GM12878 (cell line): ENCODE data around the gene PTPRD. TPM values are rescaled to one million over a fixed set of nuclear protein-coding genes. Genes with fewer than 3 reads are reported as not detected.

Experiments
- ATAC-seq: fragments of 200-7000 bp; cut with Tn5 transposase; 3 replicates; pipeline ENCODE4 v1.9.1; 2020; ENCODE audit warnings: mild to moderate bottlenecking, moderate library complexity
- BruUV-seq: library from RNA; stranded (reverse); fragments of 400-500 nt; replicated peaks from 2 replicates; lab custom pipeline; 2021; lab: Mats Ljungman, UMichigan
- CTCF ChIA-PET: fragments of 300-600 bp; sonication (Branson Sonifier 250); formaldehyde crosslinking; extraction: SDS; loops from one replicate; lab custom pipeline; 2021; ENCODE audit warnings: inconsistent platforms; lab: Yijun Ruan, JAX
- POLR2A ChIA-PET: fragments of 350-600 bp; formaldehyde crosslinking; extraction: SDS; loops from one replicate; lab custom pipeline; 2021; ENCODE audit warnings: inconsistent platforms; lab: Charles Lee
- RAD21 ChIA-PET: fragments of 300-600 bp; sonication (Branson Sonifier 250); formaldehyde crosslinking; loops from one replicate; lab custom pipeline; 2023; ENCODE audit warnings: antibody characterized with exemption; ENCODE audit not compliant: unreplicated experiment; lab: Charles Lee
- SMC1A ChIA-PET: fragments of 300-600 bp; sonication (Branson Sonifier 250); formaldehyde crosslinking; loops from one replicate; lab custom pipeline; 2023; ENCODE audit not compliant: unreplicated experiment, uncharacterized antibody; lab: Charles Lee
- DNase-seq: peaks from one replicate; pipeline ENCODE4 v3.0.0-alpha.2; 2011; ENCODE audit warnings: low read depth, low spot score
- FAIRE-seq: peaks from 3 replicates; lab custom pipeline; 2011; peaks lifted over from hg19 to GRCh38; lab: Jason Lieb, UNC
- H2AFZ ChIP-seq: 2 replicates; pipeline ENCODE4 v1.6.0; 2011; ENCODE audit warnings: low read depth, low read length, control low read depth; ENCODE audit not compliant: control insufficient read depth
- H3K27ac ChIP-seq: 2 replicates; pipeline ENCODE4 v1.5.1; 2011; ENCODE audit warnings: control low read depth; ENCODE audit not compliant: control insufficient read depth, insufficient read depth
- H3K27me3 ChIP-seq, 2 experiments: replicated peaks in 1 of 2; 2 replicates each; pipeline versions ENCODE4 v1.6.0 to v1.6.1; 2011; ENCODE audit warnings: low read length in 1 of 2; ENCODE audit not compliant: control insufficient read depth in 2 of 2, insufficient read depth in 2 of 2
- H3K36me3 ChIP-seq, 2 experiments: 2 replicates each; pipeline ENCODE4 v1.5.1; 2011; ENCODE audit warnings: low read length in 1 of 2; ENCODE audit not compliant: control insufficient read depth in 2 of 2, insufficient read depth in 2 of 2
- H3K4me1 ChIP-seq: 2 replicates; pipeline ENCODE4 v1.6.1; 2011; ENCODE audit warnings: mild to moderate bottlenecking, low read length, moderate library complexity, mixed read lengths; ENCODE audit not compliant: control insufficient read depth, insufficient read depth
- H3K4me2 ChIP-seq: 2 replicates; pipeline ENCODE4 v1.6.0; 2011; ENCODE audit warnings: control low read depth; ENCODE audit not compliant: control insufficient read depth, insufficient read depth
- H3K4me3 ChIP-seq: fragments of 200-600 bp; sonication (generic); 2 replicates; pipeline ENCODE4 v1.5.1; 2016
- H3K79me2 ChIP-seq: 2 replicates; pipeline ENCODE4 v1.6.0; 2011; ENCODE audit warnings: low read length; ENCODE audit not compliant: control insufficient read depth, insufficient read depth
- H3K9ac ChIP-seq: 2 replicates; pipeline ENCODE4 v1.8.0; 2011; ENCODE audit warnings: low read length, control low read depth, mixed read lengths; ENCODE audit not compliant: control insufficient read depth, insufficient read depth
- H3K9me3 ChIP-seq: replicated peaks from 3 replicates; pipeline ENCODE4 v1.5.1; 2011; ENCODE audit warnings: mild to moderate bottlenecking, low read length; ENCODE audit not compliant: control insufficient read depth, insufficient read depth
- H4K20me1 ChIP-seq: 2 replicates; pipeline ENCODE4 v1.6.0; 2011; ENCODE audit not compliant: control insufficient read depth, insufficient read depth
- BHLHE40 ChIP-seq, 2 experiments: fragments of 450-650 bp in 1 of 2; IDR thresholded peaks; 2 replicates each; pipeline ENCODE4 v1.6.1; 2011 to 2017; ENCODE audit warnings: low read depth in 2 of 2, borderline replicate concordance in 1 of 2, improper control_type of control experiment in 1 of 2, low read length in 1 of 2, mild to moderate bottlenecking in 1 of 2
- CHD2 ChIP-seq: IDR thresholded peaks from 2 replicates; pipeline ENCODE4 v1.6.1; 2011; ENCODE audit warnings: low read depth, low read length, improper control_type of control experiment, borderline replicate concordance
- CTCF ChIP-seq, 3 experiments: IDR thresholded peaks in 2 of 3; conservative IDR thresholded peaks in 1 of 3; 2 replicates each; pipeline ENCODE4 v1.5.1; 2011; ENCODE audit warnings: low read depth in 3 of 3, low read length in 3 of 3, mild to moderate bottlenecking in 3 of 3, control low read depth in 2 of 3, moderate library complexity in 2 of 3, inconsistent platforms in 1 of 3, mixed read lengths in 1 of 3; ENCODE audit not compliant: control insufficient read depth in 2 of 3, insufficient read depth in 1 of 3; ENCODE audit errors: extremely low read depth in 1 of 3
- GATAD2B ChIP-seq: fragments of 450-650 bp; conservative IDR thresholded peaks from 2 replicates; pipeline ENCODE4 v1.6.1; 2017; ENCODE audit warnings: low read depth, mild to moderate bottlenecking, moderate library complexity
- MAX ChIP-seq: IDR thresholded peaks from 2 replicates; pipeline ENCODE4 v1.6.1; 2012; ENCODE audit warnings: low read depth, low read length, improper control_type of control experiment
- POLR2A ChIP-seq: IDR thresholded peaks from 2 replicates; pipeline ENCODE4 v1.6.1; 2011; ENCODE audit warnings: low read depth, mild to moderate bottlenecking, low read length
- RELB ChIP-seq: fragments of 450-650 bp; IDR thresholded peaks from 2 replicates; pipeline ENCODE4 v1.6.1; 2017; ENCODE audit warnings: low read depth, mild to moderate bottlenecking, moderate library complexity
- SKIL ChIP-seq: fragments of 450-650 bp; IDR thresholded peaks from 2 replicates; pipeline ENCODE4 v1.6.1; 2017; ENCODE audit warnings: mild to moderate bottlenecking, low read depth, inconsistent platforms; ENCODE audit not compliant: poor library complexity, severe bottlenecking
- ZNF207 ChIP-seq: fragments of 450-650 bp; IDR thresholded peaks from 2 replicates; pipeline ENCODE4 v1.6.1; 2014; ENCODE audit warnings: antibody characterized with exemption, mild to moderate bottlenecking, borderline replicate concordance
- ZNF384 ChIP-seq: IDR thresholded peaks from 2 replicates; pipeline ENCODE4 v1.6.1; 2012; ENCODE audit warnings: low read depth, mild to moderate bottlenecking, low read length, improper control_type of control experiment, borderline replicate concordance
- WGBS: methylation state at CpG from one replicate; pipeline ENCODE4 v1.1.6; 2016; ENCODE audit warnings: low lambda C conversion rate; ENCODE audit not compliant: insufficient replicate concordance, insufficient coverage; ENCODE audit errors: missing lambda C conversion rate; 5-methylcytosine and 5-hydroxymethylcytosine counted together
- in situ Hi-C: fragments of 300-500 bp; cut with MboI; formaldehyde crosslinking; loops from 9 replicates; pipeline ENCODE4 v1.14.3; 2018; ENCODE audit warnings: mixed read lengths
- intact Hi-C: fragments of 100-400 bp; cut with micrococcal nuclease; formaldehyde crosslinking; loops from one replicate; pipeline ENCODE4 v1.14.2; 2022; ENCODE audit not compliant: unreplicated experiment
- polyA plus RNA-seq, 11 experiments: library from polyadenylated mRNA; depleted of rRNA in 4 of 11; unstranded in 6 of 11; stranded (reverse) in 5 of 11; fragments of >200 nt; fragmentation: Nextera tagmentation in 4 of 11; fragmentation: Illumina TruSeq in 1 of 11; extraction: Ambion mirVana in 4 of 11; extraction: Trizol in 1 of 11; gene quantifications; 1 replicate in 1 of 11; 2 replicates in 10 of 11; pipeline versions ENCODE4 v1.2.1 to v1.2.3, GENCODE V29; 2011 to 2016; ENCODE audit warnings: inconsistent platforms in 2 of 11, missing spikeins in 2 of 11, low read depth in 1 of 11
- total RNA-seq, 4 experiments: library from RNA; depleted of rRNA in 3 of 4; stranded (reverse); fragments of >200 nt in 3 of 4; fragmentation: Illumina TruSeq in 1 of 4; extraction: Trizol in 1 of 4; gene quantifications; 2 replicates each; pipeline versions ENCODE4 v1.2.1 to v1.2.3, GENCODE V29; 2013 to 2021

PTPRD gene
- total and polyA plus RNA-seq, 10 of the 15 experiments (the other 5 are each of a cell fraction or from before 2014, with no cell fraction given), result under 0.01 to 0.05 (median 0.01) TPM; not detected in 7

- FAIRE-seq (no peak), DNase-seq (no peak), ATAC-seq (no peak)
- intact Hi-C loops (no loop called here), in situ Hi-C loops (no loop called here)
- Histone ChIP-seq H3K9ac (no peak overlapping the region), H3K79me2 (no peaks in the 10 kb centered on the region), H3K9me3 (no peaks in the 10 kb centered on the region), H4K20me1 (no peaks in the 10 kb centered on the region), H3K27me3 (no peaks in the 10 kb centered on the region), H3K4me1 (no peaks in the 10 kb centered on the region), H2AFZ (no peak overlapping the region), H3K27ac (no peak overlapping the region), H3K36me3 (no peaks in the 10 kb centered on the region), H3K4me2 (no peak overlapping the region), H3K4me3 (no peak overlapping the region)
- TF ChIP-seq POLR2A (no peak), ZNF384 (no peak), BHLHE40 (IDR thresholded peaks at IDR 0.05; ENCODE audit: borderline replicate concordance in 1 of 2, low read depth in 2 of 2, low read length in 1 of 2) (no peak), CTCF (IDR thresholded peaks at IDR 0.05 in 2 of 3, conservative IDR thresholded peaks at IDR 0.05 in 1 of 3; ENCODE audit: control insufficient read depth in 2 of 3, extremely low read depth in 1 of 3, insufficient read depth in 1 of 3, low read depth in 3 of 3, low read length in 3 of 3) (no peak), ZNF207 (no peak), GATAD2B (no peak), RELB (no peak), CHD2 (no peak), SKIL (no peak), MAX (no peak)
- ChIA-PET POLR2A (no interaction called here), RAD21 (no interaction called here), CTCF (no interaction called here), SMC1A (no interaction called here)
- BruUV-seq, result no TSS peak
- WGBS, result 3% methylated on average over 2 of the region's 2 CpGs
Measured at GRCh38 chr9:9283159-9283986, 1329.4 kb downstream of the PTPRD start.
